ENCODE results near the gene ZBTB11.
A peak's percentile ranks its signal among the peaks of the same experiment; 100 is the strongest.
"Not testable (repeated sequence)": the region's sequence is repeated elsewhere in the genome, so short reads cannot be mapped to it uniquely, and the experiment has no call there.

The ZBTB11 gene

DNA sequence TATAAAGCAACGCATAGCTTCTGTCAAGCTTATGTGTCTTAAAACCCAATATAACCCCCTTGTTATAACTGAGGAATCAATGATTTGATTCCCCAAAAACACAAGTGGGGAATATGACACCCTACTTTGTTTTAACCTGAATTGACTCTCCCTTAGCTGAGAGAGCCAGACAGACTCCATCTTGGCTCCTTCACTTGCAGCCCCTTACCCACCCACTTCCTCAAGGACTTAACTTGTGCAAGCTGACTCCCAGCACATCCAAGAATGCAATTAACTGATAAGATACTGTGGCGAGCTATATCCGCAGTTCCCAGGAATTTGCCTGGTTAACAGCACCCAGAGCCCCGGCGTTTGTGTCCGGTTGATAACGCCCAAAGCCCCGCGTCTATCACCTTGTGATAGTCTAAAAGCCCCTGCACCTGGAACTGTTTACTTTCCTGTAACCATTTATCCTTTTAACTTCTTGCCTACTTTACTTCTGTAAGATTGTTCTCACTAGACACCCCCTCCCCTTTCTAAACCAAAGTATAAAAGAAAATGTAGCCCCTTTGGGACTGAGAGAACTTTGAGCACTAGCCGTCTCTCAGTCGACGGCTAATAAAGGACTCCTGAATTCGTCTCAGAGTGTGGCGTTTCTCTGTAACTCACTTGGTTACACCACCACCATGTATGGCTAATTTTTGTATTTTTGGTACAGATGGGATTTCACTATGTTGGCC is 35.4 kb downstream of the ZBTB11 start:
- DNase-seq, result not testable (repeated sequence)

DNA sequence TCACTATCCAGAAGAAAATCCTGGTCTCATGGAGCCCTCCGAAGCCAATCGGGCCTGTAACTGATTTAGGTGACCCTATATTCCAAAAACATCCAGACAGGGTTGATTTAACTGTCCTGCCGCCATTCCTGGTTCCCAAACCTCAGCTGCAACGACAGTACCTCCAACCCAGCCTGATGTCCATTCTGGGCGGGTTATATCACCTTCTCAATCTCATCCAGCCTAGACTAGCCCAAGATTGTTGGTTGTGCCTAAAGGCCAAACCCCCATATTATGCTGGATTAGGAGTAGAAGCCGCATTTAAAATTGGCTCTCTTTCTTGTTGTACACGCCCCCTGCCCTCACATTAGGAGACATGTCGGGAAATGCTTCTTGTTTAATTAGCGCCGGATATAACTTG is 36.7 kb downstream of the ZBTB11 start:
- no peak for DNase-seq

DNA sequence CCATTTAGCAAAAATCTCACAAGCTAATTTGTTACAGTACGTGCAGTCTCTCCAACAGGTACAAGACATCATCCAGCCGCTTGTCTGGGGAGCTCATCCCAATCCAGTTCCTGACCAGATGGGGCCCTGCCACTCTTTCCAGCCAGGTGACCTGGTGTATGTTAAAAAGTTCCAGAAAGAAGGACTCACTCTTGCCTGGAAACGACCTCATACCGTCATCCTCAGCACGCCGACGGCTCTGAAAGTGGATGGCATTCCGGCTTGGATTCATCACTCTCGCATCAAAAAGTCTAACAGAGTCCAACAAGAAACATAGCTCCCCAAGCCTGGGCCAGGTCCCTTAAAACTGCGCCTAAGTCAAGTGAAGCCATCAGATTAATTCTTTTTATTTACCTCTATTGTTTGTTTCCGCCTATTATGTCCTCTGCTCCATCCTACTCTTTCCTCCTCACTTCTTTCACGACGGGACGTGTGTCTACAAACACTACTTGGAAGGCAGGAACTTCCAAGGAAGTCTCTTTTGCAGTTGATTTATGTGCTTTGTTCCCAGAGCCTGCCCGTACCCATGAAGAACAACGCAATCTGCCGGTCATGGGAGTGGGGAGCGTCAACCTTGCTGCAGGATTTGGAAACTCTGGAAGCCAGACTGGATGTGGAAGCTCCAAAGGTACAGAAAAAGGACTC is 37.5 kb downstream of the ZBTB11 start:
- DNase-seq, result no peak

DNA sequence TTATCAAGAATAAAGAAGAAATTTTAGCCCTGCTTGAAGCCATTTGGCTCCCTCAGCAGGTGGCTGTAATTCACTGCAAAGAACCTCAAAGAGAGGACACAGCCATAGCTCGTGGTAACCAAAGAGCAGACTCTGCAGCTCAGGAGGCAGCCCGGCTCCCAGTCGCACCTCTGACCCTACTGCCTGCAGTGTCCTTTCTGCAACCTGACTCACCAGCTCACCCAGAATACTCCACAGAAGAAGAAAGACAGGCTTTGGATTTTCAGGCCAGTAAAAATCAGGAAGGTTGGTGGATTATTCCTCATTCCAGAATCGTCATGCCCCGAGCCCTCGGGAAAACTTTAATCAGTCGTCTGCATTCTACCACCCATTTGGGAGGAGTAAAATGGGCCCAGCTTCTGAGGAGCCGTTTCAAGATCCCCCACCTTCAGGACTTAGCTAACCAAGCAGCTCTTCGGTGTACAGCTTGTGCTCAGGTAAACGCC is 38.6 kb downstream of the ZBTB11 start:
- no peak for DNase-seq

DNA sequence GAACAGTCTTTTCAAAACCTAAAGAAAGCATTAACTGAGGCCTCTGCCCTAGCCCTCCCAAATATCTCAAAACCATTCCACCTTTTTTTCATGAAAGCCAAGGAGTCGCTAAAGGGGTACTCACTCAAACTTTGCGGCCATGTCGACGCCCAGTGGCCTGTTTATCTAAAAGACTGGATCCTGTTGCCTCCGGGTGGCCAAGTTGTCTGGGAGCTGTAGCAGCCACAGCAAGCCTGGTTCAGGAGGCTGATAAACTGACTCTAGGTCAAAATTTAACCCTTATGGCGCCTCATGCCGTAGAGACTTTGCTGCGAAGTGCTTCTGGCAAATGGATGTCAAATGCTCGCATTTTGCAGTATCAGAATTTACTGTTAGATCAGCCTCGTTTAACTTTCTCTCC is 39.5 kb downstream of the ZBTB11 start:
- DNase-seq, result no peak

DNA sequence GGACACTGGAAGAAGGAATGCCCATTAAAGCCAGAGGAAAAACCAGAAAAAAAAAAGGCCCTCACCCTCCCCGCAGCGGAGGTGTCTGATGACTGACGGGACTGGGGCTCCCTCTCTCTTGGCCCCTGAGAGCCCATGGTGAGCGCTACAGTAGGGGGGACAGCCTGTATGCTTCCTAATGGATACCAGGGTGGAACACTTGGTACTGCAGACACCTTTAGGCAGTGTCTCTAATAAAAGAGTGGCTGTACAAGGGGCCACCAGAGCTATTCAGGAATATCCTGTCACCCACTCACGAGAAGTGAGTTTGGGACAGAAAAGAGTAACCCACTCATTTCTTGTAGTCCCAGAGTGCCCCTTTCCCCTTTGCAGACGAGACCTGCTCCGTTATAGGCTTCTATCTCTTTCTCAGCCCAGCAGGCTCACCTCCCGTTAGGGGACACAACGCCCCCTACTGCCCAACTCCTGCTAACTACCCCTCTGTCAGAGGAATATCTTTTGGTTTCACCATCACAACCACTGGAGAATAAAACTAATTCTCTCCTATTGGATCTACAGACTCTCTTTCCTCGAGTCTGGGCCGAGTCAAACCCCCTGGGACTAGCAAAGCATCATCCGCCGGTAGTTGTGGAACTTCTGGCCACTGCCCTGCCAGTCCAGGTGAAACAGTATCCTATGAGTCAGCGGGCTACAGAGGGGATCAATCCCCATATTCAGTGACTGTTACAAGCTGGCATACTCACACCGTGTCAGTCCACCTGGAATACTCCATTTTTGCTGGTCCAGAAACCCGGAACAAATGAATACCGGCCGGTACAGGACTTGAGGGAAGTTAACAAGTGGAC is 40.8 kb downstream of the ZBTB11 start:
- DNase-seq, result peak; percentile 68

DNA sequence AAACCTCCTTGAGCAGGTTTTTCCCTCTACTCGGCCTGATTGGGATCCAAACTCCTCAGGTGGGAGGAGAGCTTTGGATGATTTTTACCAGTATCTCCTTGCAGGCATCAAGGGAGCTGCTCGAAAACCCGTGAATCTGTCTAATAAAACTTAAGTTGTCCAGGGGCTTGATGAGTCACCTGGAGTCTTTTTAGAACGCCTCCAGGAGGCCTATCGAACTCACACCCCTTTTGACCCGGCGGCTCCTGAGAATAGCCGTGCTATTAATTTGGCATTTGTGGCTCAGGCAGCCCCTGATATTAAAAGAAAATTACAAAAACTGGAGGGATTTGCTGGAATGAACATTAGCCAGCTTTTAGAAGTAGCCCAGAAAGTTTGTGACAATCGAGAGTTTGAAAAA is 41.6 kb downstream of the ZBTB11 start:
- no peak for DNase-seq

DNA sequence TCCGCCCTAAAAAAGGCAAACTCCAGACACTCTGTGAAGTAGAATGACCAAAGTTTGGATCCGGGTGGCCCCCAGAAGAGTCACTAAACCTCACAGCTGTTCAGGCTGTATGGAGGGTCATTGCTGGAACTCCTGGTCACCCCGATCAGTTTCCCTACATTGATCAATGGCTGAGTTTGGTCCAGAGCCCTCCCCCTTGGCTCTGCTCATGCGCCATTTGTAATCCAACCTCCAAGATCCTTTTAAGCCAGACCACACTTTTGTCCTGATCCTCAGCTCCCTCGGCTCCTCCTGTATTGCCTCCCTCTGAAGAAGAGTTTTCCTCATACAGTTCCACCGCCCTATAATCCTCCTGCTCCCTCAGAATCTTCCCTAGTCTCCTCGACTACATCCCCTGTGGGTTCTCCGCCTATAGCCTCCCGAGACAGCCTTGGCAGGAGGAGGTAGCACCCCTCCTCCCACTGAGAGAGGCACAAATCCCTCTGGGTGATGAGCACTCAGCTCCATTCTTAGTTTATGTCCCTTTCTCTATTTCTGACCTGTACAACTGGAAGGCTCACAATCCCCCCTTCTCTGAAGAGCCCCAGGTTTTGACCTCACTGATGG is 42.2 kb downstream of the ZBTB11 start:
- no peak for DNase-seq

DNA sequence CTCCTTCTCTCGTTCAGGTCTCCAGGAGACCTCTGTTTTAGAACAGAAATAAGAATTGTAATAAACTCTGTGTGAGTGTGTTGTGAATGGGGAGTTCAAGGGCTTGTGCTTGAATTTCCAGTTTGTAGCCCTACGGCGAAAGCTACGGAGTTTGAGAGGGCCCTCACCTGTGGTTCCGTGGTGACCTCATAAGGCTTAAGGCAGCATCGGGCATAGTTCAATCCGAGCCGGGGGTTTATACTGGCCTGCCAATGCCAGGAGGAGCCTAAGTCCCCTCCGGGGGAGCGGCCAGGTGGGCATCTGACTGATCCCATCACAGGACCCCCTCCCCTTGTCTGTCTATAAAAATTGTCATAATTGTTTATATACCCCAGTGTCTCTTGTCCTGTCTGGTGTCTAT is 43.7 kb downstream of the ZBTB11 start:
- no peak for DNase-seq

DNA sequence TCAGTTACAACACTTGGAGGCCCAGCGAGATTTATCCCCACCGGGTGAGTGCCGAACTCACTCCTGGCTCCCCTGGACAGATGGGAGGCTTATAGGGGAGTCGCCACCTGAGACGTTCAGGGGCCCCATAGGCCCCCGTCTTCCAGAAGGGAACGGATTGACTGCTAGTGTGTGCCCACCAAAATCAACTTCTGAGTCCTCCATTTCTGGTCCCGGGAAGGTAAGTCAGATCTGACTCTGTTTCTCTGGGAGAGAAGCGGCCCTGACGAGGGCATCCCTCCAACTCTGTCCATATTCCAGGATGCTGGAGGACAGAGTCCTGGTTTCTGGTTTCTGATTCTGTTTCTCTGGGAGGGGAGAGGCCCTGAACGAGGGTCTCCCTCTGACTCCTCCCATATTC is 44.3 kb downstream of the ZBTB11 start:
- no peak for DNase-seq

DNA sequence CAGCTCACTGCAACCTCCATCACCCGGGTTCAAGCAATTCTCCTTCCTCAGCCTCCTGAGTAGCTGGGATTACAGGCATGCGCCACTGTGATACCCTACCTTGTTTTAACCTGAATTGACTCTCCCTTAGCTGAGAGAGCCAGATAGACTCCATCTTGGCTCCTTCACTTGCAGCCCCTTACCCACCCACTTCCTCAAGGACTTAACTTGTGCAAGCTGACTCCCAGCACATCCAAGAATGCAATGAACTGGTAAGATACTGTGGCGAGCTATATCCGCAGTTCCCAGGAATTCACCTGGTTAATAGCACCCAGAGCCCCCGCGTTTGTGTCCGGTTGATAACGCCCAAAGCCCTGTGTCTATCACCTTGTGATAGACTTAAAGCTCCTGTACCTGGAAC is 45.0 kb downstream of the ZBTB11 start:
- not testable (repeated sequence) for DNase-seq

DNA sequence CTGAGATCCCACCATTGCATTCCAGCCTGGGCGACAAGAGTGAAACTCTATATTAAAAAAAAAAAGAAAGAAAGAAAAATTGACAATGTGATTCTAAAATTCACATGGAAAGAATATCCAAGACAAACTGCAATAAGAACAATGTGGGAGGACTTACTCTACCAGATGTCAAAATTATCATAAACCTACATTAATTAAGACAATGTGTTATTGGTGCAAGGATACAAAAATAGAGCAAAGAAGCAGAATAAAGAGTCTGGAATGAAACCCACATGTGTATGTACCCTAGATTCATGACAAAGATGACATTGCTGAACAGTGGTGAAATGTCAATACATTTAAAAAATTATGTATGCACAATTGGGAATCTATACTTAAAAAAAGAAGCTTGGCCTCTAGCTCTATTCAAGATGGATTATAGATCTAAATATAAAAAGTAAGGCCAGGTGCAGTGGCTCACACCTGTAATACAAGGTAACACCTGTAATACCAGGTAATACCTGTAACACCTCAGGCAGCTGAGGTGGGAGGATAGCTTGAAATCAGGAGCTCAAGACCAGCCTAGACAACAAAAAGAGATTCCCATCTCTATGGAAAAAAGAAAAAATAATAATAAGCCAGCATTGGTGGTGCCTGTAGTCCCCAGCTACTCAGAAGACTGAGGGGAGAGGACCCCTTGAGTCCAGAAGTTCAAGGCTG is 45.7 kb downstream of the ZBTB11 start:
- DNase-seq, result no peak

DNA sequence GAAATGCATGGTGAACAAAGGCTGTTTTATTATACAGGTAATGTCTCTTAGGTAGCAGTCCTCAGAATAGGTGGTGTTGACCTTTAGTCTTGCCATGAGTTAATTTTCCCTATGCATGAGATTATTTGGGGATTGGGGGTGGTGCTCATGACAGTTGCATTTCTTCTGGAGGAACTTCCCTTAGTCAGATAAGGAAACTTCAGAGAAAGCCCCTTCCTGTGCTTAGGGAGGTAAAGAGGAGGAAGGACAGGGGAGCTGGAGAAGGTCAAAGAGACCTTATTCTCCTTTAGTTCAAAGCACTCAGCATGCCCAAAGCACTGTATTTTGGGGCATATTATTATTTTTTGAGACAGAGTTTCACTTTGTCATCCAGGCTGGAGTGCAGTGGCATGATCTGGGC is 47.7 kb downstream of the ZBTB11 start:
- DNase-seq, result no peak

DNA sequence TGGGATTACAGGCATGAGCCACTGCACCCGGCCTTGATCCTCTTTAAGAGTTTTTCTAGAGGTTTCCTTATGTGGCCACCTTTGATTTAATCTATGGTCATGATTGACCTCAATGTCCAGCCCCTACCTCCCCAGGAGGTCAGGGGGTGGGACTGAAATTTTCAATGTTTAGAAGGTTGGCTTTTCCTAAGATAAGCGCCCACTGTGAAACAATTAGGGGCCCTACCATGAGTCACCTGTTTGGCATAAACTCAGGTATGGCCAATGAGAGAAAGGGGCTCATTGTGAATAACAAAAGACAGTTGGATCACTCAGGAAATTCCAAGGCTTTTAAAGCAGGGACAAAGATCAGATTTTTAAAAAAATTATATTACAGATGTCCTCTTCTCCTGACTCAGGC is 51.1 kb downstream of the ZBTB11 start:
- no peak for DNase-seq

DNA sequence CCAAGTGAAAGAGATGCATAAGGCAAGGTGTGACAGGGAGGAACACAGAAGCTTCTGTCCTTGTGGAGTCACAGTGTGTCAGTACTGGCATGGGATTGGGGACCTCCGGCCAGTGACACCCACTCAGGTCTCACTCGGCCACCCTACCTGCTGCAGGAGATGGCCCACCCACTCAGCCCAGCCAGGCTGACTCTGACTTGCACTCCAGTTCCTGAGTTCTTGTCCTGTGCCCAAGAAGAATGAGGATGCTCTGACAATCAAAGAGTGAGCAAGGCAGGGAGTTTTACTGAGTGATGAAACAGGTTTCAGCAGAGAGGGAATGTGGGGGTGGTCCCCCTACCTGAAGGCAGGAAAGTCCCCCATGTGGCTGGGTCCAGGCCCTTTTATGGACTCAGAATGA is 52.1 kb downstream of the ZBTB11 start:
- no peak for DNase-seq

DNA sequence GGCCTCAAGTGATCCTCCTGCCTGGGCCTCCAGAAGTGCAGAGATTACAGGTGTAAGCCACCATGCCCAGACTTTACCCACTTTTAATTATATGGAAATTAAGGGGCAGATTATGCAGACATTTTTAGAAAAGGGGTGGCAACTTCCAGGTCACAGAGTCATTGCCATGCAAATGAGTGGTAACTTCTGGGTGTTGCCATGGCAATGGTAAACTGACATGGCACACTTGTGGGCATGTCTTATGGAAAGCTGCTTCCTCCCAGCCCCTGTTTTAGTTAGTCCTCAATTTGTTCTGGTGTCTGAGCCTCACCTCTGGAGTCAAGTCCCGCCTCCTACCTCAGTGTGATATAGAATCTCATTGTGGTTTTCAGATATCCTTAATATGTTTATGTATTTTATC is 53.3 kb downstream of the ZBTB11 start:
- DNase-seq, result no peak

DNA sequence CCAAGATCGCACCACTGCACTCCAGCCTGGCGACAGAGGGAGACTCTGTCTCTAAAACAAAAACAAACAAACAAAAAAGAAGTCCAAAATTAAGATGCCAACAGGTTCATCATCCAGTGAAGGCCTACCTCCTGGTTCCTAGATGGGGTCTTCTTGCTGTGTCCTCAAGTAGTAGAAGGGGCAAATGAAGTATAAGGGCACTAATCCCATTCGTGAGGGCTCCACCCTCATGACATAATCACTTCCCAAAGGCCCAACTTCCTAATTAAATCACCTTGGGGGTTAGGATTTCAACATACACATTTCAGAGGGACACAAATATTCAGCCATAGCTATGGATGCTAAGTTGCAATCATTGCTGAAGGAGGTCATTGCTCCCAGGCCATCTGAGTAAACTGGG is 57.2 kb downstream of the ZBTB11 start:
- DNase-seq, result no peak

DNA sequence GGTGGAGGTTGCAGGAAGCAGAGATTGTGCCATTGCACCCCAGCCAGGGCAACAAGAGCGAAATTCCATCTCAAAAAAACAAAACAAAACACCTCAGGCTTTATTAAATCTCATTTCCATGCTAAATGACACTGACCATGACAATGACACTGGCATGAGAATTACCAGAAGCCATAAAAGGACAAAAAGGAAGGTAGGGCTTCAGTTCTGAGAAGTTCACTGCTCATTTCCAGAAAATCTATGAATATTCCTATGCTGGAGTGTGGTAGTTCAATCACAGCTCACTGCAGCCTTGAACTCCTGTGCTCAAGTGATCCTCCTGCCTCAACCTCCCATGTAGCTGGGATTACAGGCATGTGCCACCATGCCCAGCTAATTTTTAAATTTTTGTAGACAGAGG is 58.2 kb downstream of the ZBTB11 start:
- DNase-seq, result no peak

DNA sequence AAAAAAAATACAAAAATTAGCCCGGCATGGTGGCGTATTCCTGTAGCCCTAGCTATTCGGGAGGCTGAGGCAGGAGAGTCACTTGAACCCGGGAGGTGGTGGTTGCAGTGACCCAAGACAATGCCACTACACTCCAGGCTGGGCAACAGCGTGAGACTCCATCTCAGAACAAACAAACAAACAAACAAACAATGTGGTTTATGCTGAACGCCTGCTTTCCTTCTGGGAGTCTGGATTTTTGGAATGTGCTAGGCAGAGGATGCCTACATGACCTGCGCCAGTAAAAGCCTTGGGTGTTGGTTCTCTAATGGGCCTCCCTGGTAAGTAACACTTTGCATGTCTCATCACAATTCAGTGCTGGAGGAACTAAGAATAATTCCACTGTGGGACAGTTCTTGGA is 59.5 kb downstream of the ZBTB11 start:
- DNase-seq, result no peak

DNA sequence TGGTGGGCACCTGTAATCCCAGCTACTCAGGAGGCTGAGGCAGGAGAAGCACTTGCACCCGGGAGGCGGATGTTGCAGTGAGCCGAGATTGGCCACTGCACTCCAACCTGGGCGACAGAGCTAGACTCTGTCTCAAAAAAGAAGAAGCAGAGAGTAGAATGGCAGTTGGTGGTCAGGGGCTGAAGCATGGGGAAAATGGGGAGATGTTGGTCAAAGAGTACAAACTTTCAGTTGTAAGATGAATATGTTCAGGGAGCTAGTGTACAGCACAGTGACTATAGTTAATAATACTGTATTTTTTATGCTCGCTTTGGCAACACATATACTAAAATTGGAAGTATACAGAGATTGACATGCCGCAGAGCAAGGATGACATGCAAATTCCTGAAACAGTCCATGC is 61.4 kb downstream of the ZBTB11 start:
- DNase-seq, result no peak

DNA sequence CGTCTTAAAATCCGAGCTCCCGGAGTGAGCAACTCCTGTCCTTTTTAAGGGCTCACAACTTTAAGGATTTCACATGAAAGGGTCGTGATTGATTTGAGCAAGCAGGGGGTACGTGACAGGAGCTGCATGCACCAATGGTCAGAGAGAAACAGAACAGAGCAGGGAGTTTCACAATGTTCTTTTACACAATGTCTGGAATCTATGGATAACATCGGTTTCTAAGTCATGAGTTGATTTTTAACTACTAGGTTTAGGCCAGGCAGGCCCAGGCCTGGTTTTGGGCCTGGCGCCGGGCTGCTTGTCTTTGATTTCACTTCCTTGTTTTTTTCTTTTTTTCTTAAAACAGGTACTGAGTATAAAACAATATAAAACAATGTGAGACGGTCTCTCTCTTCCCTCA is 63.9 kb downstream of the ZBTB11 start:
- not testable (repeated sequence) for DNase-seq

DNA sequence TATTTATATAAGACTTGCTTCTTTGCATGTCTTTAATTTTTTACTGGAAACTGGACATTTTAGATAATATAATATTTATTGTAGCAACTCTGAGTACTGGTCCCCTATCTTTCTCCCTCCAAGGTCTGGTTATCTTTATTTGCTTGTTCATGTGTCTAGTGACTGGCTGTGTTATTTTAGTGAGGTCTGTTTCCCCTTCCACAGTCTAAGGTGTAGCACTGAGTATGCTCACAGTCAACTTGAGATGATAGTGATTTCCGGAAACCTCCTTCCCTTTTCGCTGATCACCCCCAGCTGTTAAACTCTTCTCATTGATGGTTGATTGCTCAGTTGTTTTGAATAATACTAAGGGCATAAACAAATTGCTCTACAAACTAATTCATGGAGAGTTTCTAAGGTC is 65.9 kb downstream of the ZBTB11 start:
- no peak for DNase-seq

DNA sequence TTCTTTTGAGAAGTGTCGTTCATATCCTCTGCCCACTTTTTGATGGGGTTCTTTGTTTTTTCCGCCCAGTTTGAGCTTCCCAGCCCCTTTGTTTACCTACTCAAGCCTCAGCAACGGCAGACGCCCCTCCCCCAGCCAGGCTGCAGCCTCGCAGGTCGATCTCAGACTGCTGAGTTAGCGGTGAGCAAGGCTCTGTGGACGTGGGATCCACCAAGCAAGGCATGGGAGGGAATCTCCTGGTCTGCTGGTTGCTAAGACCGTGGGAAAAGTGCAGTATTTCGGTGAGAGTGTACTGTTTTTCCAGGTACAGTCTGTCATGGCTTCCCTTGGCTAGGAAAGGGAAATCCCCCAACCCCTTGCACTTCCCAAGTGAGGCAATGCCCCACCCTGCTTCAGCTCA is 71.5 kb downstream of the ZBTB11 start:
- not testable (repeated sequence) for DNase-seq
